GM21515 (cell line): ENCODE results near the gene AMZ1.

Experiments
- ATAC-seq: cut with Tn5 transposase; IDR thresholded peaks from one replicate; pipeline ENCODE4 v1.9.1; 2021; ENCODE audit not compliant: unreplicated experiment

The AMZ1 gene

GRCh38 chr7:2687881-2688318, at the start of gene AMZ1:
Gene AMZ1, plus strand, starts transcription at chr7:2688202. Its CDS starts 12,250 bp downstream, at chr7:2700452.
- ATAC-seq = no peak

- no peak for ATAC-seq
Observed at GRCh38 chr7:2638224-2638991, 49.6 kb upstream of the AMZ1 start.

GRCh38 chr7:2639181-2639681, 48.8 kb upstream of the AMZ1 start:
- no peak for ATAC-seq

- ATAC-seq = no peak
Observed at GRCh38 chr7:2639695-2640481, 48.1 kb upstream of the AMZ1 start.

GRCh38 chr7:2640482-2640830, 47.5 kb upstream of the AMZ1 start:
- no peak for ATAC-seq

- no peak for ATAC-seq
Observed at GRCh38 chr7:2640846-2641316, 47.1 kb upstream of the AMZ1 start.

GRCh38 chr7:2641406-2642393, 46.3 kb upstream of the AMZ1 start:
- ATAC-seq = no peak

- no peak for ATAC-seq
Observed at GRCh38 chr7:2643386-2644219, 44.4 kb upstream of the AMZ1 start.

GRCh38 chr7:2644220-2644561, 43.8 kb upstream of the AMZ1 start:
- ATAC-seq = no peak

- ATAC-seq = peak; percentile 33
Observed at GRCh38 chr7:2644562-2645273, 43.3 kb upstream of the AMZ1 start.

- peak; percentile 50 for ATAC-seq
Observed at GRCh38 chr7:2645274-2645868, 42.6 kb upstream of the AMZ1 start.

- ATAC-seq = no peak
Observed at GRCh38 chr7:2646336-2646679, 41.7 kb upstream of the AMZ1 start.

GRCh38 chr7:2646680-2647571, 41.1 kb upstream of the AMZ1 start:
- ATAC-seq = no peak

- ATAC-seq = no peak
Observed at GRCh38 chr7:2647594-2648172, 40.3 kb upstream of the AMZ1 start.

- ATAC-seq = no peak
Observed at GRCh38 chr7:2649139-2649838, 38.7 kb upstream of the AMZ1 start.

- ATAC-seq = no peak
Observed at GRCh38 chr7:2649991-2650390, 38.0 kb upstream of the AMZ1 start.

GRCh38 chr7:2650451-2650850, 37.6 kb upstream of the AMZ1 start:
- no peak for ATAC-seq
